B cell (primary cell): ENCODE data around the gene GSDME.

Source experiments
- CTCF ChIP-seq: fragments of 200-600 bp; IDR thresholded peaks from one replicate; pipeline ENCODE4 v1.8.0; 2022; ENCODE audit warnings: antibody characterized with exemption, mild to moderate bottlenecking
- EZH2 ChIP-seq: IDR thresholded peaks from 2 replicates; pipeline ENCODE4 v1.6.1; 2012; ENCODE audit warnings: borderline replicate concordance, low read depth, mild to moderate bottlenecking, moderate library complexity, low read length; ENCODE audit not compliant: insufficient read depth, poor library complexity, severe bottlenecking

- TF ChIP-seq CTCF (no peak), EZH2 (no peak)
Measured at GRCh38 chr7:24721481-24722001, 35.7 kb downstream of the GSDME start.
